ENCODE results near the gene GTPBP1. TPM values are rescaled to one million over a fixed set of nuclear protein-coding genes. Genes with fewer than 3 reads are reported as not detected.

The GTPBP1 gene
- total and polyA plus RNA-seq, 12 donors, result 13.5 to 53.2 (median 33.8) TPM

DNA sequence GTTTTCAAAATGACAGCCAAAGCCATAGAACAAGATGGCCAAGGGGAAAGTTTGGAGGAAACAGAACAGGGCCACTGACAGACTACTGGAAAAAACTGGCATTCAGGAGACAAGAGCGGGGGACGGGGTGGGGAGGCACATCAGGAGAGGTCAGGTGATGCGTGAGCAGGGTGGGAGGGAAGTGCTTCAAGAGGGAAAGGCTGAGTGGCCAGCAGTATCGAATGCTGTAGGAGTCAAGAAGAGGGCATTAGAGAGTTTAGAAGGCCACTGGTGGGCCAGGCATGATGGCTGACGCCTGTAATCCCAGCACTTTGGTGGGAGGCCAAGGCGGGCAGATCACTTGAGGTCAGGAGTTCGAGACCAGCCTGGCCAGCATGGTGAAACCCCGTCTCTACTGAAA is 8.2 kb downstream of the GTPBP1 start:
- TF ChIP-seq, protein P1, sequence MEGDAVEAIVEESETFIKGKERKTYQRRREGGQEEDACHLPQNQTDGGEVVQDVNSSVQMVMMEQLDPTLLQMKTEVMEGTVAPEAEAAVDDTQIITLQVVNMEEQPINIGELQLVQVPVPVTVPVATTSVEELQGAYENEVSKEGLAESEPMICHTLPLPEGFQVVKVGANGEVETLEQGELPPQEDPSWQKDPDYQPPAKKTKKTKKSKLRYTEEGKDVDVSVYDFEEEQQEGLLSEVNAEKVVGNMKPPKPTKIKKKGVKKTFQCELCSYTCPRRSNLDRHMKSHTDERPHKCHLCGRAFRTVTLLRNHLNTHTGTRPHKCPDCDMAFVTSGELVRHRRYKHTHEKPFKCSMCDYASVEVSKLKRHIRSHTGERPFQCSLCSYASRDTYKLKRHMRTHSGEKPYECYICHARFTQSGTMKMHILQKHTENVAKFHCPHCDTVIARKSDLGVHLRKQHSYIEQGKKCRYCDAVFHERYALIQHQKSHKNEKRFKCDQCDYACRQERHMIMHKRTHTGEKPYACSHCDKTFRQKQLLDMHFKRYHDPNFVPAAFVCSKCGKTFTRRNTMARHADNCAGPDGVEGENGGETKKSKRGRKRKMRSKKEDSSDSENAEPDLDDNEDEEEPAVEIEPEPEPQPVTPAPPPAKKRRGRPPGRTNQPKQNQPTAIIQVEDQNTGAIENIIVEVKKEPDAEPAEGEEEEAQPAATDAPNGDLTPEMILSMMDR (IDR thresholded peaks at IDR 0.05), result no peak
- Histone ChIP-seq H3K27ac (no peak overlapping the region), H3K36me3 (peaks cover 0 to 80% (median 22%) of the 10 kb centered on the region in 9 donors), H3K4me3 (no peak overlapping the region), H3K9me3 (no peaks in the 10 kb centered on the region), H3K4me1 (peaks cover 3 to 66% (median 53%) of the 10 kb centered on the region in 9 donors), H3K27me3 (no peaks in the 10 kb centered on the region)
- WGBS, 2 donors, result 70 to 83% methylated on average over 8 of the region's 8 CpGs
- DNase-seq (no peak), ATAC-seq (no peak)
- intact Hi-C loops (cut with DNase I), result no loop called here

DNA sequence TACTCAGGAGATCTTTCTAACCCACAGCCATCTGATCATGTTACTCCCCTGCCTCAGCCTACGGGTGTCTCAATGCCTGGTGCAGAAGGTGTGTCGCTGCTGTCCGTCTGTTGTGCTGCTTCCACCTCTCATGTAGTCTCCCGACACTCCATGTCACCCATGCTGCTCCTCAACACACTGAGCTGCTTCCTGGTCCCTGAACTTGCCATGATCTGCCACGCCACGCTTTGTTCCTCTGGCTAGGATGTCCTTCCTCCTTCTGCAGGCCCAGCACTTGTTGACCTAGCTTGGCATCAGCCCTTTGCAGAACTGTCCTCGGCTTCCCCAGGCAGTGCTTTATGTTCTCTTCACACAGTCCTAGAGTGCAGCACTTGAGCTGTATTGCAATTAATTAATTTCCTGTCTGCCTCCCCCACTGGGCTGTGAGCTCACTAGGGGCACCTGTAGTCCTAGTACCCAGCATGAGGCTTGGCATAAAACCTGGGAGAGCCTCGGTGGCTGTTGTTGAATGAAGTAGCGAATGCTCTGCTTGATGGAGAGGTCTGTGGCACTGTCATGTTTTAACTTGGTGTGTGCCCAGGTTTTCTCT is 9.5 kb downstream of the GTPBP1 start:
- intact Hi-C loops (cut with DNase I), result loop anchor here in 1 of 10 donors (5.0 kb wide), 1 partner anchor 37 kb away; no protein-coding TSS in a partner anchor
- Histone ChIP-seq H3K27ac (no peak overlapping the region), H3K4me1 (peaks cover 3 to 53% (median 39%) of the 10 kb centered on the region in 9 donors), H3K9me3 (no peaks in the 10 kb centered on the region), H3K36me3 (peaks cover 0 to 80% (median 15%) of the 10 kb centered on the region in 9 donors), H3K4me3 (no peak overlapping the region), H3K27me3 (no peaks in the 10 kb centered on the region)
- WGBS, 2 donors, result 74 to 75% methylated on average over 9 of the region's 9 CpGs
- ATAC-seq (peak in 7 of 8 donors; percentile 11 to 50 (median 21)), DNase-seq (no peak)
- TF ChIP-seq, protein P1 (IDR thresholded peaks at IDR 0.05), result no peak

DNA sequence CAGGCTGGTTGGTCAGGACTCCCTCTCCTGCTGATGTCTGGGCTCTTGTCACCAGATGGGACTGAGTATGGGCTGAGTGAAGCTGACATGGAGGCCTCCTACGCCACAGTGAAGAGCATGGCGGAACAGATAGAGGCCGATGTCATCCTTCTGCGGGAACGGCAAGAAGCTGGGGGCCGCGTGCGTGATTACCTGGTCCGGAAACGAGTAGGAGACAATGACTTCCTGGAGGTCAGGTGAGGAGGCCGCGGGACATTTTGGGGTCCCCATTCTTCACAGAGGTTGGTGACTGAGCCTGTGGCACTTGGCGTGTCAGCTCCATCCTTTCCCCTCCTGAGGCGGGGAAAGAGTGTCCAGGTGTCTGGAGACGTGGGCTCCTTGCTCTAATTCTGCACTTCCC is 10.1 kb downstream of the GTPBP1 start:
- no peak for ATAC-seq
- TF ChIP-seq, protein P1 (IDR thresholded peaks at IDR 0.05), result no peak
- no peak for DNase-seq
- Histone ChIP-seq H3K4me3 (no peak overlapping the region), H3K36me3 (peaks cover 0 to 80% (median 15%) of the 10 kb centered on the region in 9 donors), H3K9me3 (no peaks in the 10 kb centered on the region), H3K4me1 (peaks cover 3 to 52% (median 38%) of the 10 kb centered on the region in 9 donors), H3K27me3 (no peaks in the 10 kb centered on the region), H3K27ac (no peak overlapping the region)
- intact Hi-C loops (cut with DNase I), result loop anchor here in 1 of 10 donors (5.0 kb wide), 1 partner anchor 36 kb away; no protein-coding TSS in a partner anchor
- 94 to 96% methylated on average over 15 of the region's 15 CpGs for WGBS, 2 donors

DNA sequence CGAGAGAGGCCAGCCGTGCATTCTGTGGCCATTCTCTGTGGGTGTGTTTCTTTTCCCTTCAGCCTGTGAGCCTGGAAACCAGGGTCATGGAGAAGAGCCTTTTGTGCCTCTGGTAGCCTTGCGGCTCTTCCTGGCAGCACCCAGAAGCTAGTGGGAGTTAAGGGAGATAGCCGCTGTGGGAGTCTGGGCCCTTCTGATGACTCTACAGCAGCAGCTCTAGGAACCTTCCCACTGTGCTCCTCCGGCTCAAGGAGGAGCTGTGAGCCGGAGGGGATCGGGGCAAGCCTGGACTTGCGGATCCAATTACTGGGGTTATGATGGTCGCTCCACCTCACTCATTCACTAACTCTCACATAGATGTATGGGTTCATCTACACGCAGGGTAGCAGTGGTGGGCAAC is 10.5 kb downstream of the GTPBP1 start:
- DNase-seq (no peak), ATAC-seq (no peak)
- TF ChIP-seq, protein P1 (IDR thresholded peaks at IDR 0.05), result no peak
- Histone ChIP-seq H3K9me3 (no peaks in the 10 kb centered on the region), H3K27ac (no peak overlapping the region), H3K36me3 (peaks cover 0 to 80% (median 19%) of the 10 kb centered on the region in 9 donors), H3K27me3 (no peaks in the 10 kb centered on the region), H3K4me3 (no peak overlapping the region), H3K4me1 (peaks cover 3 to 52% (median 38%) of the 10 kb centered on the region in 9 donors)
- intact Hi-C loops (cut with DNase I), result loop anchor here in 1 of 10 donors (5.0 kb wide), 1 partner anchor 36 kb away; no protein-coding TSS in a partner anchor
- WGBS, 2 donors, result 96 to 98% methylated on average over 10 of the region's 10 CpGs
